ENCODE measurements around the gene RASGRF1.
A peak's percentile ranks its signal among the peaks of the same experiment; 100 is the strongest.

RASGRF1 gene

DNA sequence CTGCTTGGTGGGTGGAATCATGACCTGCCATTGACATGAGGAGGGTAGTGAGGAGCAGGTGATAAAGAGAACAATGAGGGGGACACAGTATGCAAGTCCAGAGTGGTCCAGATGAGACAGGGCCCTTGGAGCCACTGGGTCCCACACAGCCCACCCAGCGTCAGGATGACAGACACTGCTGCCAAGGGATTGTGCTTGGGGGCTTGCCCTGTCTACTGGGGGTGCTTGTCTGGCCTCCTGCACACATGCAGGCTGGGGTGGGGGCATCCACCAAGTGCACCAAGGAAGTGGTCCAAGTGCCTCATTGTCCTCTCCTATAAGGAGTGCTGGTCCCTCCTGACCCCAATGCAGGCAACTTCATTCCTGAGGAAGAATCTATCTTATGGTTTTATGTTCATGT, 106.5 kb downstream of the RASGRF1 start:
- no peak for DNase-seq

DNA sequence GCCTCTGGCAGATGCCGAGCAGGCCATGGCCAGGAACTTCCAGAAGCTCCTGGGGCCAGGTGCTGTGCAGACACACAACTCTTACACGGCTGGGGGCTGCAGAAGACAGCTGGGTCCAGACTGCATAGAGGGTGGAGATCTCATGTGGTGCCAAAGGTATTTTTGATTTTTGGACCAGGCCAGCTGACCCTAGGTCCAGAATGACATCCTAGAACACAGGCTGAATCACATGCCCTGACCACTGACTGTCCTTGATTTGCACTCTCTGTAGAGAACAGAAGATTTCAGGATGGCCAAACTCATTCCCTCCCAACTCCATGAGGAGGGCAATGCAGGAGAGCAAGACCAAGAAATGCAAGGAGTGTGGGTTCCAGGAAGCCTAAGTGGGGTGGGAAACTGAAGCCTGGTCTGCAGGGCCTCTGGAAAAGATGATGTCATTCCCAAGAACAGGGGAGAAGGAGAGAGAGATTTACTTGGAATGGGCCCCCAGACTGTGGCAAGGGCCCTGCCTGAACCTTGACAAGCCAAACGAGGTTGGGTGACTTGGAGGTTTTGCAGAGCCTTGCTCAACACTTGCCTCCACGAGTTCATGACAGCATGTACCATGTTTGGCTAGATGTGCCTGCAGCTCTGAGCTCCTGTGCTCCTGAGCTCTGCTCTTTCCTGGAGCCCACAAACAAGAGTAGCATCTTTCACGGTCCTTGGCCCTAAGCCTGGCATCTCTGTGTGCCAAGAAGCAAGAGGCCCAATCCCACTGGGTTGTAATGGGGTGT, 107.2 kb downstream of the RASGRF1 start:
- no peak for DNase-seq

DNA sequence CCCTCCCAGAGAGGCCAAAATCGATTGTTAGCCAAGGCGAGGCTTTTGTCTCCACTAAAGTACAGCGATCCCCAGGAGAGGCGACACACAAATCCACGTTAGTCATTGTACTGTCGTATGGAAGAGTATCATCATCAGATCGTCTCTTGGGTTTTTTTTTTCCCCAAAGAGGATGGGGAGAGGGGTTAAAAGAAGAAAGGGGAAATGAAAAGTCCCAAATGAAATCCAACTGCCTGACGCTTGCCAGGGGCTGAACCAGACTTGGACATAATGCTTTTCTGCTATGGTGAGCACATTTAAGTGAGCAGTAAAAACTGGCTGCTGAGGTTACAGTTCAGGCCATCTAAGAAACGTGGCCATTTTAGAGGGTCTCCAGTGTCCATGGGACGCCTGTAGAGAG, 107.8 kb downstream of the RASGRF1 start:
- DNase-seq = no peak

DNA sequence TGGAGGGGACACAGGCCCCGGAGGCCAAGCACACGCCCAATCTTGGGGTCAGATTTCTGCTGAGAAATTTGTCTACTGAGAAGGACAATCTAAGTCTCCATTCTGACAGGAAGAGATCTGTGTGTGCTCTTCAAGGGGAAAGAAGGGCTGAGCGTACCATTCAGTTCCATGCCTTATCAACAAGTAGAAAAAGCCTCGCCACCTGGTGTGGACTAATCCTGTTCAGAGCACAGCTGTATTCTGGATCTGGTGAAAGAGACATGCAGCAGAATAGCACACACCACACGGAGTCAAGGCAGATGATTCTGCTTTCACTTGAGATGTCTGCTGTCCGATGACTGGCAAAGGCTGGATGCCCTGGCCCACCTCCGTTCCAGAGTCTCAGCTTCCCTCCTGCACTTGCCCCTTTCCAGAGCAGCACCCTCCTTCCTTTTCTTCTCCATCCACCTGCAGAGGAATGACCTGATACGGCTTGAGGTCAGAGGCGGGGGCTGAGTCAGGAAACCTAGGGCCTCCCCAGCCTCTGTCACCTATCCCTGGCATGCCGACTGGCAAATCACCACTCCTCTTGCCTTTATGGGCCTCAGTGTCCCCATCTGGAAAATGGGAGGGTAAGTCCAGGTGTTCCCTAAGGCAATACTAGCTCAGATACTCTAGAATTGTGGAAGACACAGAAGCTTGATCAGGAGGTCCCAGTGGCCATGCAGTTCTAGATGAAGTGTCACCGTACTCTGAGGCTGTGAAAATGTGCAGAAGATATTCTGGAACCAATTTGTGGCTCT, 108.9 kb downstream of the RASGRF1 start:
- no peak for DNase-seq

DNA sequence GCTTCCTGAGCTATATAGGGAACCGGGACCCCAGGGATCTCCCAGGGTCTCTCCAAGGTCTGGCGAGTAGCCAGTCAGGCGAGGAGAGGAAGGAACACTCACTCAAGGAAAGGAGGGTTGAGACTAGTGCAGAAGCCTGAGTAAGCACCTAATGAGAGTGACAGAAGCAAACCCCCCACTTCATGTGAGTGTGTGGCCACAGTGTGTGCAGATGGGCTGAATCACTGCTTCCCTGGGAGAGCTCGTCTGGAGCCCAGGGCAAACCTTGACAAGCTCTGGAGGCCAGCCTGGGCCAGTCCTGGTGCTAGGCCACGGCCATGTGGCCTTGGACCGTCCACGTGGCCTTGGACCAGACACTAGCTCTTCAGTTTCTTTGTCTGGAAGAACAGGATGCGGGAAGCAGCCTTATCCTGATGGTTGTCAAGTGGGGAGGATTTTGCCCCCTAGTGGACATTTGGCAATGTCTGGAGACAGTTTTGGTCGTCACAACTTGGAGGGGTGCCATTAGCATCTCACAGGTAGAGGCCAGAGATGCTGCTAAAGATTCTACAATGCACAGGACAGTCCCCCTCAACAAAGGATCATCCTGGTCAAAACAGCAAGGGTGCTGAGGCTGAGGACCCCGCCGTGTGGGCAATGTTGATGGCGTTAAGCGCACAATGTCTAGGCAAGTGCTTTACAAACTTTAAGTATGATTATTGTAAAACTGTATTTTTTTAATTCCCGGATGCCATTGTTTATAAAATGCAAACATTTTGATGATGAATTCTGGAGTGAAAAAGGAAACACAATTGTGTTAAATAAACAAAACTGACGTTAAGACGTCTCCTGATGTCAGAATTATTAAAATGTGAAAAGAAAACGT, 110.9 kb downstream of the RASGRF1 start:
- DNase-seq = peak; percentile 88

DNA sequence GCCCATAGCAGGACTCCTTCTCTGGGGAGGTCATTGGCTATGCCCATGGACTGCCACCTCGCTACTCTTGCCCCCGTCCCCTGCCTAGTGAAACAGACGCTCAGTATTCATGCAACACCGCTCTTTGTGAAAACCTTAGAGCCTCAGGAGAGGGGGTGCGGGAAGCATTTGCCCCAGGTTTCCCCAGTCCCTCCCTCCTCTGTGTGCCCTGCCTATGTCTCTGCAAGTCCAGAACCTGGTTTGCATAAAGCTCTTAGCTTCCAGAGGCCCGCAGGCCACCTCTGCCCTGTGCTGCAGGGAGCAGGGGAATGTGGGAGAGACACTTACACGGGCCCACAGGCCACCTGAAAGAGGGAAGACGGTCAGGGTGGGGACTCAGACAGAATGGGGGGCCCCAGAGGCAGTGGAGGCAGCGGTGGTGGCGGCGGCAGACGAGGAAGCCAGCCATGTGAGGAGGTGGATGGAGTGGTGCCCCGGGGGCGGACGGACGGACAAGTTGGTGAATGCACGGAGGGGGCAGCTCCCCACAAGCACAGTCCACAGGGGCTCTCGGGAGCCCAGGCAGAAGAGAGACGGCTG, 111.9 kb downstream of the RASGRF1 start:
- no peak for DNase-seq

DNA sequence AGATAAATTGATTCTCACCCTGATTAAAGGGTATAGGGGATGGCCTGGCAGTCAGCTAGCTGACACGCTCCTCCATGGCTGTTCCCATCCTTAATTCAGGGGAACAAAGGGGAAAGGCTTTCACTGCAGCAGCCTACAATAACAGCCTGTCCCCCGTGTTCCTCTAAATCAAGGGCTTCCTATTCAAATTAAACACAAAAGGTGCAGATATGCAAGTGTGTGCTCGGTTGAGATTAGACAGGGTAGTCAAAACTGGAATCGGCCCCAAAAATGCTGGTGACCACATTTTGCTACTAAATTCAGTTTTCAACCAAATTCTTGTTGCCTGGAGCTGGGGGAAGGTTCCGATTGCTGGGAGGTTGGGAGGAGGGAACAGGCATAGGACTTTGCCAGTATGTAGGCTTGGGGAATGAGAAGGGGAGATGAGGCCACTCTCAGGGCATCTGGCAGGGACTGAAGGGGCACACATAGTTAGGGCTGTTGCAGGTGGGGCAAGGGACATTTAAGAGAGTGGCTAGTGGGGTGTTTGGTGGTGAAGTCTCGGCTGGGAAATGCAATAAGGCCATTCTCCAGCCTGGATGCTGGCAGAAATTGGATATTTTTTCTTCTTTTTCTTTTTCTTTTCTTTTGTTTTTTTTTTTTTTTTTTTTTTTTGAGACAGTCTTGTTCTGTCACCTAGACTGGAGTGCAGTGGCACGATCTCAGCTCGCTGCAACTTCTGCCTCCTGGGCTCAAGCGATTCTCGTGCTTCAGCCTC, 112.8 kb downstream of the RASGRF1 start:
- DNase-seq = no peak

DNA sequence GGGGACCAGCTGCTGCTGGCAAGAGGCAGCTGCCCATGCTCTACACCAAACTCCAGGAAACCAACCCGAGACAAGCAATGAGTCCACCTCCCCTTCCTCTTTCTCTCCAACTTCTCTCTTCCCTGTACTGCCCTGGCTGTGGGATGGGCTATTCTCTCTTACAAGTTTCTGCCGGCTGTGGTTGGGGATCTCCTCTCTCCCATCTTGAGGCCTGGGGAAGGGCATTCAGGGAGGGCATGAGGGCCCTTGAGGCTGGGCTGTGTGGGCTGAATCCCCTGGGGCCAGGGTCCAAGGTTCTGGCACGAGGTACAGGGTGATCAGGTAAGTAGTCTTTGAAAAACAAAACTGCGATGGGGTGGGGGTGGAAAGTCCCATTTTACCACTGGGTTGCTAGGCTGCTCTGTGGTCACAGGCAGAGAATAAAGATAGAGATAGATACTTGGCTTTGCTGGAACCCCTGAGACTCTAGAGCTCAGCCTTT, 113.4 kb downstream of the RASGRF1 start:
- DNase-seq = no peak

DNA sequence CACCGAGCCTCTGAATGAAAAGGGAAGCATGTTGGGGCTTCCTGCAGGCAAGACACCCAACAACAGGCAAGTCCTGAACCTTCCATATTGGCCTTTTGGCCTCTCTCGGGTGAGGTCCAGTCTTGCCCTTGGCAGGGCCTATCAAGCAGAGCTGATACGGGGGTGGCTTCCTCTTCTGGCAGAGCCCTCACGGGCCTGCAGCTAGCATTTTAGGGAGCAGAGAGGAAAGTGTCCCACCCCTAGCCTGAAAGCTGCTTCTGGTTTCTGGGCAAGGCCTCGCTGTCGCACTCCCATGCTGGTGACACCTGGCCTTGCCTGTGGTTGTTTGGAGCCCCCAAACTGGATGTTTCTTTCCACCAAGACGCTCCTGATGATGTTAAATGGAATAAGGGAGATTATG, 113.9 kb downstream of the RASGRF1 start:
- no peak for DNase-seq

DNA sequence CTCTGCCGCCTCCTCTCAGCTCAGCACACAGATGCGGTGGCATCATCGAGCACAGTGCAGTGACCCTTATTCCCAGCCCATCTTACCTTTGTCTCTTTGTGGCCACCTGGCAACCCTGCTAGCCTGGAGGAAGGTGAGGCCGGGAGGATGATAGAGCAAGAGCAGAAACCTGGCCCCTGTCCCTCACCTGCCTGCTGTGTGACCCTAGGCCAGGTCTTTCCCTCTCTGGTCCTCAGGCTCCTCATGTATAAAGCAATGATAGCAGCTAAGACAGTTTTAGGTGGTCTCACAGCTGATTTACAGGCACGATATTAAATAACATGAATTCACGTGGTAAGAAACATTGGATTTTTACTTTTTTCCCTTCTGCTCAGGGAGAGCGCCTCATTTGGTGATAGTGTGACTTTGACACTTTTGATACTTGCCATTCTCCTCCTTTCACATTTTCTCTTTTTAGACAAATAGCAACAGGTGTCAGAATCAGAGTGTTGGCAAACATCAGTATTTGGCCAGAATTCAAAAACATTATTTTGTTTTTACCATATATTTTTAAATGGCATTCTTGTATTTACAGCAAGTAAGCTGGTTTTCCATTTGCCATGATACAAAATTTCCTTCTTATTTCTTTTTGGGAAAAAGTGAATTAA, 116.2 kb downstream of the RASGRF1 start:
- DNase-seq = no peak

DNA sequence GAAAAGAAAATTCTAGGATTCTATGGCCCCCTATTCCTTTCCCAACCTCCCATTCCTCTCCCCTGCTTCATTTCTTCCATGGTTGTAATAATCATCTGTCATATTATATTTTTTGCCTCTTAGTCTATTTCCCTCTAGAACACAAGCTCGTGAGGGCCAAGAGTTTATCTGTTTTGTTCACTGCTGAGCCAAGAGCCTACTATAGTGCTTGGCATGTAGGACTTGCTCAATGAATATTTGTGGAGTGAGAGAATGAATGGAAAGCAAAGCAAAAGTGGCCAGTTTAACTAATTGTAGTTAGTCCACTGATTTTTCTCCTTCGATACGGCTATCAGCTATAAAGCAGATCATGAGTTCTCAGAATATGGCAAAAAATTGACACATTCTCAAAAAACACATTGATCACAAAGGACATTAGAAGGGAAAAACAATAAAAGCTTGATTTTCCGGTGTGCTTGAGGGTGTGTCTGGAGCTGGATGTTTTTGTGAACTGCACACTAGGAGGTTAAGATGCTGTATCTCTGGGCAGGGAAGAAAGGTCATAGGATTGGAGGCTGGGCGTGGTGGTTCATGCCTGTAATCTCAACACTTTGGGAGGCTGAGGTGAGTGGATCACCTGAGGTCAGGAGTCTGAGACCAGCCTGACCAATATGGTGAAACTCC, 120.8 kb downstream of the RASGRF1 start:
- no peak for DNase-seq

DNA sequence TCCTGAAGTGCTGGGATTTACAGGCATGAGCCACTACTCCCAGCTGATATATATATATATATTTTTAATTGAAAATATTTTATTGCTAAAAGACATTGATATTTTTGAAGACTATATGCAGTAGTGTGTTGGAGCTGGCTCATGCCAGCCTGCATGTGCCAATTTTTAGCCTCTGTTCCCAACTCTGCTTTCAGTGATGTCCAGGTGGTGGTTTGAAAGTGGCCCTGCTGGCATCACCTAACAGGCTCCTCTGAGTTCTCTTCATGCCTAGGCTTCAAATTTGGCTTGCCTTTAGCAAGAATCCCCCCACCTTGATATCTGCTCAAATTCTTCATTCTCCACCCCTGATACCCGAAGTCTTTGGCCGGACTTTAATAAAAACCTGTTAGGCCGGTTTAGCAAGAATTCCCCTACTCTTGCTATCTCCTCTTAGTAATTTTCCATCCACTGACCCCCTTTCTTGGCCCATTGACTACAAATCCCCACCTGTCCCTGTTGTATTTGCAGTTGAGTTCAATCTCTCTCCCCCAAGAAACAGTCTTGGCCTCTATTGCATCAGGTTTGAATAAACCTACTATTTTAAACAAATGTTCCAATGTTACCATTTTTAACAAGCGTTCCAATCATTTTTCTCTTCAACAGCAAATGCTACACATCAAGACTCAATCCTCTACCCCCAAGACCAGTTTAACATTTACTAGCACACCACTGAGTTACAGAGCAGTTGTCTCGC, 121.9 kb downstream of the RASGRF1 start:
- DNase-seq = no peak

DNA sequence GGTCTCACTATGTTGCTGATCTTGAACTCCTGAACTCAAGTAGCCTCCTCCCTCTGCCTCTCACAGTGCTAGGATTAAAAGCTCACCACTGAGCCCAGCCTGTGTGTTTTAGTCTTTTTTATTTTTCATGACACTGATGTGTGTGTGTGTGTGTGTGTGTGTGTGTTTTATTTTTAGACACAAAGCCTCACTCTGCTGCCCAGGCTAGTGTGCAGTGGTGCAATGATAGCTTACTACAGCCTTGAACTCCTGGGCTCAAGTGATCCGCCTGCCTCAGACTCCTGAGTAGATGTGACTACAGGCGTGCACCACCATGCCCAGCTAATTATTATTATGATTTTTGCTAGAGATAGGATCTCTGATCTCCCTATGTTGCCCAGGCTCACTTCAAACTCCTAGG, 122.5 kb downstream of the RASGRF1 start:
- DNase-seq = no peak

DNA sequence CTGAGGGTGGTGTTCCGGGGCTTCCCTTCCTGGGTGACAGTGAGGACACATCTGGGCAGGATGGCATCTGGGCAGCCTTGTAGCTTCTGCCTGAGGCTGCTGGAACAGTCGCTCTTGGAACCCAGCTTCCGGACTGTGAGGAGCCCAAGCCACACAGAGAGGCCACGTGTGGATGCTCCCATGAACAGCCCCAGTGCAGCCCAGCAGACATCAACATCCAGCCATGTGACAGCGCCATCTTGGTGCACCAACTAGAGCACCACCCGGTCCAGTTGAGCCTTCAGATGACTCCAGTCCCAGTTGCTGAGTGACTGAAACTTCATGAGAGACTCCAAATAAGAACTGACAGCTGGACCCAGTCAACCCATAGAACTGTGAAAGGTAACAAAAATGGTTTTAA, 130.3 kb downstream of the RASGRF1 start:
- DNase-seq = no peak

DNA sequence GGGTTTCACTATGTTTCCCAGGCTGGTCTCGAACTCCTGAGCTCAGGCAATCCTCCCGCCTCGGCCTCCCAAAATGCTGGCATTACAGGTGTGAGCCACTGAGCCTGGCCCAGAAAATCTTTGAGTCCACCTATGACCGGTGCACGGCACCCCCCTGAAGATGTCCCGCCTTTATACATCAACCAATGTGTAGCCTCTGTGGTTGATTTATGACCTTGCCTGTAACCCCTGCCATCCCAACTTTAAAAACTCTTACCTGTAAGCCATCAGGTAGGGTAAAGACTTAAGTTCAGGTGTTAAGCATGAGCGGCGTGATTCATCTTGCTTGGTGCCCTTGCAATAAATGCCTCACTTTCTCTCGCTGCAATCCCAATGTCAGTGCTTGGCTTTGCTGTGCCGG, 131.2 kb downstream of the RASGRF1 start:
- DNase-seq = no peak

DNA sequence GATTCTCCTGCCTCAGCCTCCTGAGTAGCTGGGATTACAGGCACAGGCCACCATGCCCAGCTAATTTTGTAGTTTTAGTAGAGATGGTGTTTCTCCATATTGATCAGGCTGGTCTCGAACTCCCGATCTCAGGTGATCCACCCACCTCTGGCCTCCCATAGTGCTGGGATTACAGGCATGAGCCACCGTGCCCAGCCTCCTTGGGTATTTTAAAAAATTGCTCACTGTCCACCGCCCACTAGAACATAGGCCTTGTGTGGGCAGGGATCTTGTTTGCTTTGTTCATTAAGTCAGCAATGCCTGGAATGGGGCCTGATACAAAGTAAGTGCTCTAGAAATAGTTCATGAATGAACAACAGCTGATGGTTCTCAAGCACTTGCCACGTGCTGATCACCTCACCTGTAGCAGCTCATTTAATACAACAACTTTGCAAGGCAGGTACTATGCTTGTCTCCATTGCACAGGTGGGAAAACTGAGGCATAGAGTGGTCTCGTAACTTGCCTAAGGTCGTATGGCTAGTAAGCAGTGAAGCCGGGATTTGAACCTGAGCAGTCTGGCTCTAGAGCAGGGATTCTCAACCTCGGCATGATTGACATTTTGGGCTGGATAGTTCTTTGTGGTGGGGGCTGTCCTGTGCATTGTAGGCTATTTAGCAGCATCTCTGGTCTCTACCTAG, 133.0 kb downstream of the RASGRF1 start:
- DNase-seq = no peak

DNA sequence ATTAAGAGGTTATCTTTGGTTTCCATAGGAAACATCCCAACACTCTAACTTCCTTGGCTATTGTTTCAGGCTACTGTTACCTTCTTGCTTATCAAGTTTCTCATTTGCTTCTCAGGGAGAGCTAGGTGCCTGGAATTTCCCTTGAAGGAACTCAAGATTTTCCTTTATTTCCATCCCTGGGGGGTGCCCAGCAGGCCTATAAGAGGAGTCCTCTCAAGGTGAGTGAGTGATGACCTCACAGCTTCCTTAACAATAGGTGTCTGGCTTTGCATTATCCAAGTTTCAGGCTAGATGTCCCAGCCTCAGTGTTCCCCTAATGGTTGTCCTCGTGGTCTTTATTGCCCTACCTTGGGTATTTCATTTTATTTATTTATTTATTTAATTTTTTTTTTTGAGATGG, 133.6 kb downstream of the RASGRF1 start:
- DNase-seq = no peak

DNA sequence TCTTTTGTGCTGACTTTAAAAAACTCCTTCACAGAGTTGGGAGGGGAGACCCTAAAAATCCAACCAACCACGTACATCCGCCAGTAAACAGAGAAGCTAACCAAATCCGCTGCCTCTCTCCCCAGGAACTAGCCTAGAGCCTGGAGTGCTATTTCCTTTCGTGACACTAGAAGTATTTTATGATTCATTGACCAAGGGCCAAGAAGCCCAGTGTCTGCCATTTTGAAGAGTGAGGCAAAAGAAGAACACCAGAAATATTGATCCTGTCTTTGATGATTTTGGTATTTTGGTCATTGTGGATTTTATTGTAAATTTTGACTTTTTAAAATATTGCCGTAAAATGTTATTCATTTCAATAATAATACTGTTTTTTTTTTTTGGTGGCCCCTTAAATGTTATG, 135.2 kb downstream of the RASGRF1 start:
- no peak for DNase-seq

DNA sequence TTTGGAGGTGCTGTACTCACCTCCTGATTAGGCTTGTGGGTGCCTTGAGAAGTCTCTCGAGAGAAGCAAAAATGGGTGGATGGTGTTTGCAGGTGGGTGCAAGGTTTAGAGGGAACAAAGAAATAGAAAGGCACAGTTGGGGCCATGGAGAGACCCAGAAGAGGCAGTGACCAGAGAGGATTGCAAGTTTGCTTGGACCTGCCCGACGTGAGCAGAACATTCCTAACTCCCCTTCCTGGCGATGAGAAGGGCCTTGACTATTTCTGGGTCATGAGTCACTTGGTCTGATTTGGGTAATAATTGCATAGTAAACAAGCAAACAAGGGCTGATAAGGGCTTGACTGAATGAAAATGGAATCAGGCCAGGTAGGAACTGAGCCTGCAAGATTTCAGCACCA, 138.7 kb downstream of the RASGRF1 start:
- DNase-seq = peak; percentile 72

All from islet precursor cell (in vitro differentiated cells).